Gastroesophageal sphincter (tissue), 3 donors: ENCODE measurements around the gene PXDN.

Source experiments
- CTCF ChIP-seq, 4 experiments: fragments of 200-600 bp in 2 of 4; fragments of 450-650 bp in 2 of 4; sonication (generic) in 1 of 4; IDR thresholded peaks; one replicate each; pipeline ENCODE4 v1.5.1; 2017 to 2019; ENCODE audit warnings: antibody characterized with exemption in 4 of 4, mild to moderate bottlenecking in 2 of 4, moderate library complexity in 2 of 4
- POLR2A ChIP-seq, 2 donors: fragments of 450-650 bp; IDR thresholded peaks; one replicate each; pipeline ENCODE4 v1.6.1; 2017; ENCODE audit warnings: antibody characterized with exemption in 2 of 2, mild to moderate bottlenecking in 2 of 2, moderate library complexity in 1 of 2

GRCh38 chr2:1745171-1746023 lies 1.1 kb upstream of the PXDN start:
- TF ChIP-seq CTCF (IDR thresholded peaks at IDR 0.05) (peak in 1 of 4 experiments; percentile 6), POLR2A (IDR thresholded peaks at IDR 0.05) (no peak)
